ENCODE results near the gene TNNI2.
"Not testable (repeated sequence)": the region's sequence is repeated elsewhere in the genome, so short reads cannot be mapped to it uniquely, and the experiment has no call there.

- TF ChIP-seq YY1 (IDR thresholded peaks at IDR 0.05; ENCODE audit: insufficient read depth, insufficient read length); ZNF274 (IDR thresholded peaks at IDR 0.05; ENCODE audit: low read depth, low read length): not testable (repeated sequence)
Observed at GRCh38 chr11:1874441-1875092, 35.8 kb downstream of the TNNI2 start.
